H1 (cell line): ENCODE results near the gene CDH11. TPM values are rescaled to one million over a fixed set of nuclear protein-coding genes. Genes with fewer than 3 reads are reported as not detected.

Experiments
- CEBPB ChIP-seq: IDR thresholded peaks from 2 replicates; pipeline ENCODE4 v1.6.1; 2012; ENCODE audit warnings: low read depth, low read length
- CTBP2 ChIP-seq: IDR thresholded peaks from 2 replicates; pipeline ENCODE4 v1.7.0; 2011; ENCODE audit warnings: borderline replicate concordance, mild to moderate bottlenecking, moderate library complexity, mixed read lengths, low read length; ENCODE audit not compliant: insufficient read depth, insufficient read length
- HDAC2 ChIP-seq, 2 experiments: fragments of 300-600 bp in 1 of 2; sonication (generic) in 1 of 2; IDR thresholded peaks; 2 replicates each; pipeline ENCODE4 v1.6.1; 2011 to 2012; ENCODE audit warnings: low read depth in 2 of 2, low read length in 2 of 2, mild to moderate bottlenecking in 2 of 2, moderate library complexity in 2 of 2, borderline replicate concordance in 1 of 2, inconsistent platforms in 1 of 2
- KDM4A ChIP-seq: IDR thresholded peaks from one replicate; pipeline ENCODE4 v1.7.1; 2012; ENCODE audit warnings: low read depth, mild to moderate bottlenecking, moderate library complexity, low read length, inconsistent platforms; ENCODE audit not compliant: severe bottlenecking
- NANOG ChIP-seq: IDR thresholded peaks from 2 replicates; pipeline ENCODE4 v1.6.1; 2011; ENCODE audit warnings: low read length, low read depth, mild to moderate bottlenecking, inconsistent platforms; ENCODE audit not compliant: insufficient read depth, poor library complexity, severe bottlenecking
- PHF8 ChIP-seq: fragments of 200-600 bp; sonication (generic); conservative IDR thresholded peaks from 2 replicates; pipeline ENCODE4 v1.7.1; 2012; ENCODE audit warnings: low read depth, mild to moderate bottlenecking, inconsistent platforms, low read length, moderate library complexity
- POLR2A ChIP-seq, 2 experiments: IDR thresholded peaks; 1 replicate in 1 of 2; 2 replicates in 1 of 2; pipeline ENCODE4 v1.6.1; 2011; ENCODE audit warnings: low read depth in 2 of 2, low read length in 2 of 2, mild to moderate bottlenecking in 2 of 2; ENCODE audit errors: control extremely low read depth in 1 of 2
- SP1 ChIP-seq: IDR thresholded peaks from 2 replicates; pipeline ENCODE4 v1.6.1; 2011; ENCODE audit warnings: low read depth, low read length
- polyA plus RNA-seq, 7 experiments: library from polyadenylated mRNA; depleted of rRNA in 3 of 7; stranded (reverse) in 5 of 7; unstranded in 2 of 7; fragments of >200 nt in 5 of 7; fragments of 200-250 nt in 2 of 7; gene quantifications; 1 replicate in 5 of 7; 2 replicates in 1 of 7; 4 replicates in 1 of 7; pipeline versions ENCODE4 v1.2.1 to v1.2.3, GENCODE V29; 2011 to 2013; ENCODE audit warnings: missing spikeins in 2 of 7, mixed read lengths in 2 of 7
- total RNA-seq: library from RNA; stranded (reverse); fragmentation: NEBNext Ultra II Directional; extraction: Animal tissue kit (Norgen Biotek cat#: 25700); gene quantifications from 2 replicates; pipeline ENCODE4 v1.2.1, GENCODE V29; 2021

Gene CDH11
- total and polyA plus RNA-seq, 2 of the 8 experiments (the other 6 are each of a cell fraction or from before 2014, with no cell fraction given), result 3.3 to 8.4 TPM

DNA sequence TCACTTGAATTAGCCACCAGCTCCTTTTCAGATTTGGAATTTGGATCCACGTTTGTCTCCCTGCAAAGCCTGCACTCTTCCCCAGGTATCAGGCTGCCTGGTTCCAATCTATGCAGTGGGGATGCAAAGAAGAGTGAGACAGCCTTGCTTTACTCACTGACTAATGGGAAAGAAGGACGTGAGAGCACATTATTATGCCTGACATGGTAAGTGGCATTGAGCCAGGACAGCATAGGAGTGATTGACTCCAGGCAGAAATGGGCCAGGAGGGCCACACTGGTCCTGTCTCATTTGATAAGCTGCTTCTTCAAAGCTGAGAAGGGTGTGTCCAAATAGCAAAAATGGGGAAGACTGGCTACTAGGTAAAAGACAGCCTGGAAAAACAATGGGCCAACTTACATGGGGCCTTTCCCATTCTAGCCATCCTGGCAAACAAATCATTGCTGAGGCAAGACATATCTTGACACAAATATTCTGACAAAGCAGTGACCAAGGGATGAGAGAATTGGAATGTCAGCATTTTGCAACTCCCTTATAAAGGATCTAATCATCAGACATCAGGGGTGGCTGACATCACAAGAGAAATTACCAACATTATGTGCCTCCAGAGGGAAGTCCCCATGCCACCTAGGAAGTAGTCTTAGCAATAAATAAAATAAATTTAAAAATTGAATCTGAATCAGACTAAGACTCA lies 38.6 kb downstream of the CDH11 start (continued):
- TF ChIP-seq KDM4A, result no peak
- no peak for TF ChIP-seq NANOG
- no peak for TF ChIP-seq CTBP2
- no peak for TF ChIP-seq POLR2A (IDR thresholded peaks at IDR 0.05; ENCODE audit: control extremely low read depth in 1 of 2, low read depth in 2 of 2, low read length in 2 of 2)
- TF ChIP-seq CEBPB, result no peak
- no peak for TF ChIP-seq HDAC2 (IDR thresholded peaks at IDR 0.05; ENCODE audit: borderline replicate concordance in 1 of 2, low read depth in 2 of 2, low read length in 2 of 2)
- TF ChIP-seq PHF8, result no peak
- no peak for TF ChIP-seq SP1
